GM12892 (cell line): ENCODE data around the gene FBXL14.
"Not testable (repeated sequence)": the region's sequence is repeated elsewhere in the genome, so short reads cannot be mapped to it uniquely, and the experiment has no call there.

ENCODE experiments used
- DNase-seq: peaks from one replicate; pipeline ENCODE4 v3.0.0; 2011; ENCODE audit not compliant: insufficient read length
- FAIRE-seq: peaks from 2 replicates; lab custom pipeline; 2011; peaks lifted over from hg19 to GRCh38; lab: Jason Lieb, UNC
- POLR2A ChIP-seq: IDR thresholded peaks from 2 replicates; pipeline ENCODE4 v1.6.1; 2011; ENCODE audit warnings: low read depth, low read length, control low read depth
- POLR2AphosphoS5 ChIP-seq: IDR thresholded peaks from 2 replicates; pipeline ENCODE4 v1.6.1; 2011; ENCODE audit warnings: low read depth, low read length, control low read depth
- TAF1 ChIP-seq: IDR thresholded peaks from 2 replicates; pipeline ENCODE4 v1.6.1; 2011; ENCODE audit warnings: low read depth, mild to moderate bottlenecking, control low read depth, low read length, borderline replicate concordance

Gene FBXL14

GRCh38 chr12:1575408-1576401 is 18.7 kb downstream of the FBXL14 start:
- DNase-seq (no peak), FAIRE-seq (no peak)
- TF ChIP-seq POLR2AphosphoS5 (no peak), TAF1 (no peak), POLR2A (no peak)

GRCh38 chr12:1574865-1575259 is 19.5 kb downstream of the FBXL14 start:
- no peak for TF ChIP-seq POLR2AphosphoS5
- TF ChIP-seq TAF1, result no peak
- TF ChIP-seq POLR2A, result no peak
- DNase-seq (no peak), FAIRE-seq (no peak)

GRCh38 chr12:1573960-1574864 is 20.2 kb downstream of the FBXL14 start:
- DNase-seq (no peak), FAIRE-seq (no peak)
- TF ChIP-seq POLR2A (no peak), TAF1 (no peak), POLR2AphosphoS5 (no peak)

DNA sequence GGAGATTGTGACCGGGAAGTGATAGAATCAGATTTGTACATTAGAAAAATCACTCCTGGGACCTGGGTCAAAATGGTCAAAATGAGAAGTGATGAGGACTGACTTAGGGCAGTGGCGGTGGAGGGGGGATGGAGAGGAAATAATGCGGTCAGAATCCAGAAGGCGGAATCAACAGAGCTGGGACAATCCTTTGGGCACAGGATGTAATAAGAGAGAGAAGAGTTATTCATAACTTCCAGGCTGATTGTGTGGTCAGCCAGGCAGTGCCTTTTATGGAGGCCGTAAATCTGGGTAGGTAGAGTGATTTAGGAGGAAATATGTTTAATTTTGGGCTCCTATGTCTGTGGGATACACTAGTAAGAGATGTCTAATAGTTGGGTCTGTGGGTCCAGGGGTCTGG is 21.6 kb downstream of the FBXL14 start:
- DNase-seq (no peak), FAIRE-seq (no peak)
- TF ChIP-seq POLR2A (no peak), POLR2AphosphoS5 (no peak), TAF1 (no peak)

GRCh38 chr12:1567852-1568251 is 26.5 kb downstream of the FBXL14 start:
- FAIRE-seq (no peak), DNase-seq (no peak)
- TF ChIP-seq TAF1, result no peak
- no peak for TF ChIP-seq POLR2A
- no peak for TF ChIP-seq POLR2AphosphoS5

DNA sequence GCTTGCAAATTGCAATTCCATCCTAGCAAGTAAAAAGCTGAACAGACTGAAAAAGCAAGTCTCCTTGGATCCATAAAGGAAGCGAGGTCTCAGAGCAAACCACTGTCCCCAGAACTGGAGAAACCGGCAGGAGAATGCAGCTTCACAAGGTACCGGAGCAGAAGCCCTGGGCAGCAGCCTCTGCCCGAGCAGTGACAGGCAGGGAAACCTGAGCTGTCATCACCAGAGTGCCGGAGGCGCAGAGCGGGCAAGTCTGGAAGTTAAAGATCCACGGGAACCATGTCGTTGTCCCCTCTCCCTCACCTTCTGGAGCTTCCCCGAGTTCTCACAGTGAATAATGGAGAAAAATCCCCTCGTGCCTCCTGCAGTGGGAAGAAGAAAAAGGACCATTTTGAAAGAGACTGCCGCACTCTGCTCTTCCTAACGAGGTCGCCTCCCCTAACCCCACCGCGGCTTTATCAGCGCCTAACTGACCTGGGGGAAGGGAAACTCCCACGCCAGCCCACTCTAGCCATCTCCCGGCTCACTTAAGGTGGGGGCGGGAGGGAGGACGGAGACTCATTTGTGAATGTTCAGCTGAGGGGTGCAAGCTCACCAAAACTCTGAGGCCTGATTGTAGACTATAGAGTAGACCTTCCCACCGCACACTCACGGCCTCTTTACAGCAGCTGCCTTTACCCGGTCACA is 27.8 kb downstream of the FBXL14 start:
- TF ChIP-seq TAF1 (no peak), POLR2AphosphoS5 (no peak), POLR2A (no peak)
- FAIRE-seq (no peak), DNase-seq (no peak)

DNA sequence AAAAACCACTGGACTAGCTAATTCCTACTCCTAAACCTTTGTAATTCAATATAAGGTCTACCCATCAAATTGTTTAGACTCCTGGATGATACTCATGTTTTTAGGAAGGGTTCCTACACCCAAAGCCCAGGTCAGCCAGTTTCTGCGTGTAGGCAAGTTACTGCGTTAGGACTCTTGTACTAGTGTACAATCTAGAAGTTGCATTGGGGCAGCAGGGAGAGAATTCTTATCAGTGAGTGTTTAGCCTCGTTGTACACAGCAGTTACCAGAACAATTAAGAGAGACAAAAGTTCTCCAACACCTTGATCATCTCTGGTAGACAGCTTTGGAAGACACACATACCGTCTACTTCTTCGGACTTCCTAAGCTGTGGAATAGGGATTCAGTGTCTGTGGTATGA is 29.2 kb downstream of the FBXL14 start:
- FAIRE-seq (no peak), DNase-seq (no peak)
- TF ChIP-seq POLR2A (no peak), POLR2AphosphoS5 (no peak), TAF1 (no peak)

DNA sequence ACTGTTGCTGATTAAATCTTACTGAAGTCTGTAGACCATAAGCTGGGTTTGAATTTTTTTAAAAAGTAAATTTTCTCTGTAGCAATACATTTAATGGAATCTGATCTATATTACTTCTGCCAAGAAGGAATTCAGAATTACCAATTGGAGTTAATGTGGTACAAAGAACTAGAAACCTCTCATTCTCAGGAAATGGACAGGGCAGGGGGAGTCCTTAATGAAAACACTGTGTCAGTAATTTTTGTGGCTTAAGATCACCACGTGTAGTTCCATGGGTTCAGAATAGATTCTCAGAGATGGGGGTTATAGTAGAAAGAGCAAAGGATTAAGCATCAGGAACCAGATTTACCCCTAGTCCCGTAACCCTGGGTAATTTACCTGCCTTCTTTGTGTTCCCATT is 30.3 kb downstream of the FBXL14 start:
- DNase-seq, result no peak
- peak; percentile 56 for FAIRE-seq
- no peak for TF ChIP-seq TAF1
- TF ChIP-seq POLR2AphosphoS5, result no peak
- TF ChIP-seq POLR2A, result no peak

GRCh38 chr12:1562813-1563407 is 31.5 kb downstream of the FBXL14 start:
- no peak for FAIRE-seq
- TF ChIP-seq POLR2A, result no peak
- no peak for TF ChIP-seq TAF1
- TF ChIP-seq POLR2AphosphoS5, result no peak
- DNase-seq, result no peak

DNA sequence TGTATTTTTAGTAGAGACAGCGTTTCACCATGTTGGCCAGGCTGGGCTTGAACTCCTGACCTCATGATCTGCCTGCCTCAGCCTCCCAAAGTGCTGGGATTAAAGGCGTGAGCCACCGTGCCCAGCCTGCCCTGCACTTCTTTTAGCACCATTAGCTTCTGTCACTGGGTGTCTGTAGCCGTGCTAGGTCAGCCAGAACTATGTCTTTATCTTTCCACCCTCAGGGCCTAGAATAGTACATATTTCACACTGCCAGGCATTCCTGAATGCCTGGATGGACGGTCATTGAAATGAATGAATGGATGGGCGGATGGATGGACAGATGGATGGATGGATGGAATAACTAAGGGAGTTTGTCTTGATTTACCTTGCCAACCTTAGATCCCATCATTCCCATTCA is 33.7 kb downstream of the FBXL14 start:
- no peak for FAIRE-seq
- DNase-seq, result no peak
- TF ChIP-seq POLR2A, result no peak
- TF ChIP-seq TAF1, result no peak
- TF ChIP-seq POLR2AphosphoS5, result no peak

GRCh38 chr12:1559676-1560091 is 34.7 kb downstream of the FBXL14 start:
- FAIRE-seq (no peak), DNase-seq (no peak)
- TF ChIP-seq POLR2AphosphoS5 (no peak), TAF1 (no peak), POLR2A (no peak)

GRCh38 chr12:1558108-1558507 is 36.3 kb downstream of the FBXL14 start:
- not testable (repeated sequence) for DNase-seq, FAIRE-seq
